SK-N-SH (cell line): Measurements from ENCODE around the gene EIPR1. TPM values are rescaled to one million over a fixed set of nuclear protein-coding genes. Genes with fewer than 3 reads are reported as not detected.

Experiments used
- CTCF ChIA-PET: fragments of 300-600, 350-600 bp; formaldehyde crosslinking; extraction: SDS; loops from one replicate; lab custom pipeline; 2021; lab: Yijun Ruan, JAX
- POLR2A ChIA-PET: fragments of 350-600 bp; sonication (Branson Sonifier 250); formaldehyde crosslinking; extraction: SDS; loops from one replicate; lab custom pipeline; 2020; ENCODE audit warnings: antibody characterized with exemption, inconsistent platforms; lab: Yijun Ruan, JAX
- DNase-seq: peaks from one replicate; pipeline ENCODE4 v3.0.0; 2012
- H2AFZ ChIP-seq: fragments of 200-600 bp; sonication (generic); 2 replicates; pipeline ENCODE4 v1.8.1; 2016; ENCODE audit warnings: antibody characterized with exemption, mild to moderate bottlenecking, low read depth
- H3F3A ChIP-seq: fragments of 200-600 bp; sonication (generic); replicated peaks from 2 replicates; pipeline ENCODE3; 2016; ENCODE audit warnings: antibody characterized with exemption, mild to moderate bottlenecking; ENCODE audit not compliant: insufficient read depth
- H3K27ac ChIP-seq, 2 experiments: fragments of 200-500 bp in 1 of 2; fragments of 200-600 bp in 1 of 2; sonication (Bioruptor generic) in 1 of 2; sonication (generic), shearing (Covaris generic) in 1 of 2; 2 replicates each; pipeline versions ENCODE4 v1.5.1 to v1.6.1; 2014 to 2016; ENCODE audit warnings: low read depth in 2 of 2, inconsistent platforms in 1 of 2, low read length in 1 of 2, mild to moderate bottlenecking in 1 of 2, mixed read lengths in 1 of 2
- H3K27me3 ChIP-seq: fragments of 200-600 bp; sonication (generic), shearing (Covaris generic); 2 replicates; pipeline ENCODE4 v1.6.1; 2016; ENCODE audit warnings: mixed run types; ENCODE audit not compliant: insufficient read depth
- H3K36me3 ChIP-seq, 2 experiments: fragments of 200-500 bp in 1 of 2; fragments of 200-600 bp in 1 of 2; sonication (Bioruptor generic) in 1 of 2; sonication (generic) in 1 of 2; replicated peaks in 1 of 2; 2 replicates each; pipeline versions ENCODE3 to v1.5.1; 2014 to 2016; ENCODE audit warnings: low read length in 1 of 2, mild to moderate bottlenecking in 1 of 2; ENCODE audit not compliant: insufficient read depth in 2 of 2, control insufficient read depth in 1 of 2
- H3K4me1 ChIP-seq, 2 experiments: fragments of 200-500 bp in 1 of 2; fragments of 200-600 bp in 1 of 2; sonication (Bioruptor generic) in 1 of 2; sonication (generic), shearing (Covaris generic) in 1 of 2; 2 replicates each; pipeline versions ENCODE4 v1.5.1 to v1.6.1; 2014 to 2016; ENCODE audit warnings: low read depth in 1 of 2, low read length in 1 of 2, mixed run types in 1 of 2; ENCODE audit not compliant: insufficient read depth in 2 of 2, control insufficient read depth in 1 of 2
- H3K4me2 ChIP-seq: fragments of 200-600 bp; sonication (generic), shearing (Covaris generic); 2 replicates; pipeline ENCODE4 v1.6.1; 2017; ENCODE audit warnings: mixed run types
- H3K4me3 ChIP-seq, 2 experiments: fragments of 200-500 bp in 1 of 2; fragments of 200-600 bp in 1 of 2; sonication (Bioruptor generic) in 1 of 2; sonication (generic), shearing (Covaris generic) in 1 of 2; 2 replicates each; pipeline versions ENCODE4 v1.5.1 to v1.8.1; 2014 to 2016; ENCODE audit warnings: low read depth in 2 of 2, inconsistent platforms in 1 of 2, low read length in 1 of 2, mild to moderate bottlenecking in 1 of 2, mixed read lengths in 1 of 2, moderate library complexity in 1 of 2
- H3K79me2 ChIP-seq: fragments of 200-600 bp; sonication (generic); 2 replicates; pipeline ENCODE4 v1.8.1; 2017; ENCODE audit warnings: mild to moderate bottlenecking; ENCODE audit not compliant: insufficient read depth
- H3K9ac ChIP-seq: fragments of 200-600 bp; sonication (generic); 2 replicates; pipeline ENCODE4 v1.6.1; 2017; ENCODE audit warnings: mixed run types
- H3K9me2 ChIP-seq: fragments of 200-600 bp; sonication (generic); 2 replicates; pipeline ENCODE4 v1.6.1; 2017; ENCODE audit warnings: mixed run types
- H3K9me3 ChIP-seq: fragments of 200-600 bp; sonication (generic); 2 replicates; pipeline ENCODE4 v1.6.1; 2017; ENCODE audit warnings: mixed run types, mild to moderate bottlenecking, moderate library complexity
- H4K20me1 ChIP-seq: fragments of 200-600 bp; sonication (generic); 2 replicates; pipeline ENCODE4 v1.6.1; 2017; ENCODE audit warnings: mild to moderate bottlenecking, mixed run types; ENCODE audit not compliant: insufficient read depth
- EP300 ChIP-seq, 2 experiments: IDR thresholded peaks; 2 replicates each; pipeline versions ENCODE4 v1.4.0 to v1.6.1; 2012; ENCODE audit warnings: borderline replicate concordance in 1 of 2, low read depth in 1 of 2, low read length in 1 of 2
- FOSL2 ChIP-seq: IDR thresholded peaks from 2 replicates; pipeline ENCODE4 v1.4.0; 2012; ENCODE audit warnings: low read depth, mild to moderate bottlenecking, moderate library complexity, borderline replicate concordance
- GATA2 ChIP-seq: sonication (generic); formaldehyde crosslinking; IDR thresholded peaks from 2 replicates; pipeline ENCODE4 v1.5.0; 2020; ENCODE audit warnings: mild to moderate bottlenecking, missing genetic modification reagents
- JUND ChIP-seq: IDR thresholded peaks from 2 replicates; pipeline ENCODE4 v1.4.0; 2012
- NFIC ChIP-seq: IDR thresholded peaks from 2 replicates; pipeline ENCODE4 v1.4.0; 2012; ENCODE audit warnings: borderline replicate concordance
- NRF1 ChIP-seq: IDR thresholded peaks from 2 replicates; pipeline ENCODE4 v1.6.1; 2012; ENCODE audit warnings: low read depth, mild to moderate bottlenecking, low read length
- RCOR1 ChIP-seq: fragments of 150-350 bp; IDR thresholded peaks from 2 replicates; pipeline ENCODE4 v1.6.1; 2017; ENCODE audit warnings: antibody characterized with exemption, low read length
- SMC3 ChIP-seq: IDR thresholded peaks from 2 replicates; pipeline ENCODE4 v1.6.1; 2012; ENCODE audit warnings: low read depth, low read length, improper control_type of control experiment
- TAF1 ChIP-seq: IDR thresholded peaks from 2 replicates; pipeline ENCODE4 v1.6.1; 2012; ENCODE audit warnings: low read depth, mild to moderate bottlenecking, low read length, moderate library complexity, borderline replicate concordance
- TEAD4 ChIP-seq: IDR thresholded peaks from 2 replicates; pipeline ENCODE4 v1.4.0; 2012; ENCODE audit warnings: mild to moderate bottlenecking, borderline replicate concordance; ENCODE audit not compliant: insufficient read depth
- WGBS: methylation state at CpG from one replicate; pipeline ENCODE4 v1.1.6; 2017; ENCODE audit warnings: low lambda C conversion rate; 5-methylcytosine and 5-hydroxymethylcytosine counted together
- polyA plus RNA-seq, 3 experiments: library from polyadenylated mRNA; depleted of rRNA; stranded (reverse); fragments of >200 nt; gene quantifications; 2 replicates each; pipeline ENCODE4 v1.2.3, GENCODE V29; 2012
- TF ChIP-seq, protein P1 (sequence below): fragments of 150-350 bp; IDR thresholded peaks from 2 replicates; pipeline ENCODE4 v1.6.1; 2017; ENCODE audit warnings: antibody characterized with exemption, low read length, low read depth, borderline replicate concordance
- TF ChIP-seq, protein P2 (sequence below): IDR thresholded peaks from 2 replicates; pipeline ENCODE4 v1.4.0; 2012; ENCODE audit warnings: low read depth, borderline replicate concordance
- TF ChIP-seq, protein P3 (sequence below): fragments of 150-350 bp; IDR thresholded peaks from 2 replicates; pipeline ENCODE4 v1.6.1; 2016; ENCODE audit warnings: mild to moderate bottlenecking, low read depth, low read length
- TF ChIP-seq, protein P4 (sequence below): IDR thresholded peaks from 2 replicates; pipeline ENCODE4; 2012

The EIPR1 gene
- polyA plus RNA-seq, 1 of the 3 experiments (the other 2 are of a cell fraction) = 85.9 TPM

DNA sequence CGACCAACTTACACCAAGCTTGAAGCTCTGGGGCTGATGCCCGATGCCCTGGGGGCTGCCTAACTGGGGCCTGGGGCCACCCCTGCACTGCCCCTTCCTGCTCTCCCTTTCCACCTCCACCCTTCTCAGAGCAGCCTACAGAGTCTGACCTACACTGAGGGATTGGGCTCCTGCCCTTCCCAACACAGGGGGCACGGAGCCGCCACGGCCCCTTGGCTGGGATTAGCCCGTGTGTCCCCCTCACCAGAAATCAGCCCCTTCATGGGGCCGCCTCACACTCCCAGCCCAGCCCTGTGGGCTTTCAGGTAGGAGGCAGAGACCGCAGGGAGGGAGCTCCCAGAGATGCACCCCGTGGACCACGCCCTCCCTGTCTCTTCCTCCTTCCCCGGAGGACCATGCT lies 198.0 kb downstream of the EIPR1 start:
- Histone ChIP-seq H3K9ac (no peak overlapping the region), H3K4me2 (no peak overlapping the region), H2AFZ (no peak overlapping the region), H3K4me1 (peaks cover 0 to 33% of the 10 kb centered on the region in 2 experiments; a peak in 1 of 4 replicates), H3K9me3 (no peaks in the 10 kb centered on the region), H3K79me2 (0 out of 2 replicates have a peak, but pooled peaks cover 2% of the 10 kb centered on the region), H4K20me1 (no peaks in the 10 kb centered on the region), H3K27ac (peak overlapping the region in 1 of 2 experiments; percentile 65; a peak in 1 of 4 replicates), H3K4me3 (no peak overlapping the region), H3K36me3 (peaks cover 0 to 10% of the 10 kb centered on the region in 2 experiments), H3K27me3 (no peaks in the 10 kb centered on the region), H3K9me2 (no peaks in the 10 kb centered on the region), H3F3A (no peaks in the 10 kb centered on the region)
- WGBS = 97% methylated on average over 9 of the region's 11 CpGs
- POLR2A ChIA-PET = interaction anchor here (1.4 kb wide), 1 partner anchor 52 kb away, joined by 5 read pairs; no protein-coding TSS in a partner anchor
- CTCF ChIA-PET = interaction anchor here (1.2 to 2.8 kb wide), 4 partner anchors 10 to 120 kb away, joined by 3 to 18 read pairs (median 4); no protein-coding TSS in a partner anchor
- TF ChIP-seq EP300 (IDR thresholded peaks at IDR 0.05; ENCODE audit: borderline replicate concordance in 1 of 2, low read depth in 1 of 2, low read length in 1 of 2) (no peak), NFIC (no peak), SMC3 (no peak), FOSL2 (no peak), JUND (no peak), NRF1 (no peak), TEAD4 (no peak), TAF1 (no peak), RCOR1 (no peak), GATA2 (no peak)
- TF ChIP-seq, protein P1, sequence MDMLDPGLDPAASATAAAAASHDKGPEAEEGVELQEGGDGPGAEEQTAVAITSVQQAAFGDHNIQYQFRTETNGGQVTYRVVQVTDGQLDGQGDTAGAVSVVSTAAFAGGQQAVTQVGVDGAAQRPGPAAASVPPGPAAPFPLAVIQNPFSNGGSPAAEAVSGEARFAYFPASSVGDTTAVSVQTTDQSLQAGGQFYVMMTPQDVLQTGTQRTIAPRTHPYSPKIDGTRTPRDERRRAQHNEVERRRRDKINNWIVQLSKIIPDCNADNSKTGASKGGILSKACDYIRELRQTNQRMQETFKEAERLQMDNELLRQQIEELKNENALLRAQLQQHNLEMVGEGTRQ = no peak
- TF ChIP-seq, protein P2, sequence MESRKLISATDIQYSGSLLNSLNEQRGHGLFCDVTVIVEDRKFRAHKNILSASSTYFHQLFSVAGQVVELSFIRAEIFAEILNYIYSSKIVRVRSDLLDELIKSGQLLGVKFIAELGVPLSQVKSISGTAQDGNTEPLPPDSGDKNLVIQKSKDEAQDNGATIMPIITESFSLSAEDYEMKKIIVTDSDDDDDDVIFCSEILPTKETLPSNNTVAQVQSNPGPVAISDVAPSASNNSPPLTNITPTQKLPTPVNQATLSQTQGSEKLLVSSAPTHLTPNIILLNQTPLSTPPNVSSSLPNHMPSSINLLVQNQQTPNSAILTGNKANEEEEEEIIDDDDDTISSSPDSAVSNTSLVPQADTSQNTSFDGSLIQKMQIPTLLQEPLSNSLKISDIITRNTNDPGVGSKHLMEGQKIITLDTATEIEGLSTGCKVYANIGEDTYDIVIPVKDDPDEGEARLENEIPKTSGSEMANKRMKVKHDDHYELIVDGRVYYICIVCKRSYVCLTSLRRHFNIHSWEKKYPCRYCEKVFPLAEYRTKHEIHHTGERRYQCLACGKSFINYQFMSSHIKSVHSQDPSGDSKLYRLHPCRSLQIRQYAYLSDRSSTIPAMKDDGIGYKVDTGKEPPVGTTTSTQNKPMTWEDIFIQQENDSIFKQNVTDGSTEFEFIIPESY = no peak
- TF ChIP-seq, protein P3, sequence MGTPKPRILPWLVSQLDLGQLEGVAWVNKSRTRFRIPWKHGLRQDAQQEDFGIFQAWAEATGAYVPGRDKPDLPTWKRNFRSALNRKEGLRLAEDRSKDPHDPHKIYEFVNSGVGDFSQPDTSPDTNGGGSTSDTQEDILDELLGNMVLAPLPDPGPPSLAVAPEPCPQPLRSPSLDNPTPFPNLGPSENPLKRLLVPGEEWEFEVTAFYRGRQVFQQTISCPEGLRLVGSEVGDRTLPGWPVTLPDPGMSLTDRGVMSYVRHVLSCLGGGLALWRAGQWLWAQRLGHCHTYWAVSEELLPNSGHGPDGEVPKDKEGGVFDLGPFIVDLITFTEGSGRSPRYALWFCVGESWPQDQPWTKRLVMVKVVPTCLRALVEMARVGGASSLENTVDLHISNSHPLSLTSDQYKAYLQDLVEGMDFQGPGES = no peak
- TF ChIP-seq, protein P4, sequence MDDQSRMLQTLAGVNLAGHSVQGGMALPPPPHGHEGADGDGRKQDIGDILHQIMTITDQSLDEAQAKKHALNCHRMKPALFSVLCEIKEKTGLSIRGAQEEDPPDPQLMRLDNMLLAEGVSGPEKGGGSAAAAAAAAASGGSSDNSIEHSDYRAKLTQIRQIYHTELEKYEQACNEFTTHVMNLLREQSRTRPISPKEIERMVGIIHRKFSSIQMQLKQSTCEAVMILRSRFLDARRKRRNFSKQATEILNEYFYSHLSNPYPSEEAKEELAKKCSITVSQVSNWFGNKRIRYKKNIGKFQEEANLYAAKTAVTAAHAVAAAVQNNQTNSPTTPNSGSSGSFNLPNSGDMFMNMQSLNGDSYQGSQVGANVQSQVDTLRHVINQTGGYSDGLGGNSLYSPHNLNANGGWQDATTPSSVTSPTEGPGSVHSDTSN = no peak
- DNase-seq = peak; percentile 38
